GM12873 (cell line): ENCODE results near the gene PVALEF.

Experiments
- CTCF ChIP-seq: IDR thresholded peaks from 2 replicates; pipeline ENCODE4 v1.5.1; 2012; ENCODE audit warnings: low read depth, mild to moderate bottlenecking, moderate library complexity, low read length, control low read depth; ENCODE audit not compliant: insufficient read depth; ENCODE audit errors: missing control alignments

The PVALEF gene

GRCh38 chr17:81150377-81151077, 14.8 kb upstream of the PVALEF start:
- TF ChIP-seq CTCF = no peak

- TF ChIP-seq CTCF = no peak
Measured at GRCh38 chr17:81151278-81151677, 14.0 kb upstream of the PVALEF start.

- no peak for TF ChIP-seq CTCF
Measured at GRCh38 chr17:81152288-81152828, 12.9 kb upstream of the PVALEF start.

- no peak for TF ChIP-seq CTCF
Measured at GRCh38 chr17:81153340-81153803, 11.9 kb upstream of the PVALEF start.

- no peak for TF ChIP-seq CTCF
Measured at GRCh38 chr17:81154961-81155360, 10.3 kb upstream of the PVALEF start.

GRCh38 chr17:81156866-81157805, 8.2 kb upstream of the PVALEF start:
- TF ChIP-seq CTCF = no peak
